Measurements from ENCODE around the gene MTMR11.
A peak's percentile ranks its signal among the peaks of the same experiment; 100 is the strongest.
"Not testable (repeated sequence)": the region's sequence is repeated elsewhere in the genome, so short reads cannot be mapped to it uniquely, and the experiment has no call there.

Gene MTMR11

GRCh38 chr1:149942885-149943284 lies 6.2 kb upstream of the MTMR11 start:
- no peaks in the 10 kb centered on the region for H3K9me2 ChIP-seq (replicated peaks; ENCODE audit: insufficient read depth, low read length)
- 0 out of 2 replicates have a peak, but pooled peaks cover 3% of the 10 kb centered on the region for H3K36me3 ChIP-seq (replicated peaks; ENCODE audit: insufficient read depth, low read length)
- H3K9ac ChIP-seq (ENCODE audit: low read length): no peak overlapping the region
- H3F3A ChIP-seq (ENCODE audit: insufficient read depth, low read length): peaks cover 7% of the 10 kb centered on the region
- no peak overlapping the region for H2AFZ ChIP-seq (ENCODE audit: low read length)
- H3K4me2 ChIP-seq (ENCODE audit: low read depth, low read length): no peak overlapping the region
- H4K20me1 ChIP-seq (ENCODE audit: insufficient read depth, low read length): no peaks in the 10 kb centered on the region
- TF ChIP-seq EZH2phosphoT487 (IDR thresholded peaks at IDR 0.05; ENCODE audit: low read length): no peak
- no peaks in the 10 kb centered on the region for H3K79me2 ChIP-seq (ENCODE audit: low read length)
- H3K9me3 ChIP-seq (replicated peaks; ENCODE audit: insufficient read depth, low read length): no peaks in the 10 kb centered on the region
- no peak overlapping the region for H3K4me3 ChIP-seq (ENCODE audit: low read length)
- H3K27ac ChIP-seq (ENCODE audit: low read length): no peak overlapping the region
- DNase-seq: no peak
- peaks cover 14% of the 10 kb centered on the region for H3K4me1 ChIP-seq (ENCODE audit: low read length)
- no peaks in the 10 kb centered on the region for H3K27me3 ChIP-seq (replicated peaks; ENCODE audit: insufficient read depth, low read length)

GRCh38 chr1:149942207-149942606 lies 5.5 kb upstream of the MTMR11 start:
- Histone ChIP-seq H3K79me2 (ENCODE audit: low read length) (no peaks in the 10 kb centered on the region), H4K20me1 (ENCODE audit: insufficient read depth, low read length) (no peaks in the 10 kb centered on the region), H3K4me2 (ENCODE audit: low read depth, low read length) (no peak overlapping the region), H3K36me3 (replicated peaks; ENCODE audit: insufficient read depth, low read length) (0 out of 2 replicates have a peak, but pooled peaks cover 3% of the 10 kb centered on the region), H3K27me3 (replicated peaks; ENCODE audit: insufficient read depth, low read length) (no peaks in the 10 kb centered on the region), H3K4me1 (ENCODE audit: low read length) (peaks cover 21% of the 10 kb centered on the region), H3K27ac (ENCODE audit: low read length) (no peak overlapping the region), H3K4me3 (ENCODE audit: low read length) (no peak overlapping the region), H3K9ac (ENCODE audit: low read length) (no peak overlapping the region), H3F3A (ENCODE audit: insufficient read depth, low read length) (peaks cover 14% of the 10 kb centered on the region), H3K9me2 (replicated peaks; ENCODE audit: insufficient read depth, low read length) (no peaks in the 10 kb centered on the region), H3K9me3 (replicated peaks; ENCODE audit: insufficient read depth, low read length) (no peaks in the 10 kb centered on the region), H2AFZ (ENCODE audit: low read length) (no peak overlapping the region)
- no peak for DNase-seq
- TF ChIP-seq EZH2phosphoT487 (IDR thresholded peaks at IDR 0.05; ENCODE audit: low read length): no peak

- no peak overlapping the region for H3K4me3 ChIP-seq (ENCODE audit: low read length)
- no peaks in the 10 kb centered on the region for H3K36me3 ChIP-seq (replicated peaks; ENCODE audit: insufficient read depth, low read length)
- no peak overlapping the region for H3K4me2 ChIP-seq (ENCODE audit: low read depth, low read length)
- no peak overlapping the region for H3K9ac ChIP-seq (ENCODE audit: low read length)
- H3K9me2 ChIP-seq (replicated peaks; ENCODE audit: insufficient read depth, low read length): no peaks in the 10 kb centered on the region
- peaks cover 16% of the 10 kb centered on the region for H3F3A ChIP-seq (ENCODE audit: insufficient read depth, low read length)
- no peaks in the 10 kb centered on the region for H3K79me2 ChIP-seq (ENCODE audit: low read length)
- no peak for DNase-seq
- H3K27me3 ChIP-seq (replicated peaks; ENCODE audit: insufficient read depth, low read length): no peaks in the 10 kb centered on the region
- peaks cover 27% of the 10 kb centered on the region for H3K4me1 ChIP-seq (ENCODE audit: low read length)
- no peak for TF ChIP-seq EZH2phosphoT487 (IDR thresholded peaks at IDR 0.05; ENCODE audit: low read length)
- no peak for TF ChIP-seq EZH2 (optimal IDR thresholded peaks at IDR 0.05; ENCODE audit: low read depth, low read length)
- no peak for TF ChIP-seq CTCF (IDR thresholded peaks at IDR 0.05; ENCODE audit: low read length)
- H2AFZ ChIP-seq (ENCODE audit: low read length): no peak overlapping the region
- H4K20me1 ChIP-seq (ENCODE audit: insufficient read depth, low read length): no peaks in the 10 kb centered on the region
- no peaks in the 10 kb centered on the region for H3K9me3 ChIP-seq (replicated peaks; ENCODE audit: insufficient read depth, low read length)
- no peak overlapping the region for H3K27ac ChIP-seq (ENCODE audit: low read length)
Measured at GRCh38 chr1:149940427-149940826, 3.7 kb upstream of the MTMR11 start.

GRCh38 chr1:149938668-149939003 lies 2.0 kb upstream of the MTMR11 start:
- H3K9me3 ChIP-seq (replicated peaks; ENCODE audit: insufficient read depth, low read length); H2AFZ ChIP-seq (ENCODE audit: low read length); H3K36me3 ChIP-seq (replicated peaks; ENCODE audit: insufficient read depth, low read length); H3K9me2 ChIP-seq (replicated peaks; ENCODE audit: insufficient read depth, low read length); H3K4me3 ChIP-seq (ENCODE audit: low read length); H4K20me1 ChIP-seq (ENCODE audit: insufficient read depth, low read length); DNase-seq; H3K9ac ChIP-seq (ENCODE audit: low read length); H3K27me3 ChIP-seq (replicated peaks; ENCODE audit: insufficient read depth, low read length); H3K27ac ChIP-seq (ENCODE audit: low read length); H3K79me2 ChIP-seq (ENCODE audit: low read length): not testable (repeated sequence)
- Histone ChIP-seq H3K4me1 (ENCODE audit: low read length) (peaks cover 27% of the 10 kb centered on the region), H3F3A (ENCODE audit: insufficient read depth, low read length) (peaks cover 16% of the 10 kb centered on the region), H3K4me2 (ENCODE audit: low read depth, low read length) (peak overlapping the region; percentile 18; the same call in 1 of the 2 replicates)

GRCh38 chr1:149937759-149938158 lies 1.1 kb upstream of the MTMR11 start:
- Histone ChIP-seq H3K36me3 (replicated peaks; ENCODE audit: insufficient read depth, low read length) (no peaks in the 10 kb centered on the region), H3F3A (ENCODE audit: insufficient read depth, low read length) (peaks cover 16% of the 10 kb centered on the region), H3K27me3 (replicated peaks; ENCODE audit: insufficient read depth, low read length) (no peaks in the 10 kb centered on the region), H3K4me3 (ENCODE audit: low read length) (peak overlapping the region; percentile 0; the same call in 1 of the 2 replicates), H3K9me3 (replicated peaks; ENCODE audit: insufficient read depth, low read length) (no peaks in the 10 kb centered on the region), H3K79me2 (ENCODE audit: low read length) (no peaks in the 10 kb centered on the region), H3K27ac (ENCODE audit: low read length) (peak overlapping the region; percentile 46; the same call in 1 of the 2 replicates), H2AFZ (ENCODE audit: low read length) (0 out of 2 replicates have a peak overlapping the region, but pooled peaks have one; percentile 1), H4K20me1 (ENCODE audit: insufficient read depth, low read length) (no peaks in the 10 kb centered on the region), H3K4me1 (ENCODE audit: low read length) (peaks cover 27% of the 10 kb centered on the region), H3K4me2 (ENCODE audit: low read depth, low read length) (peak overlapping the region; percentile 28), H3K9ac (ENCODE audit: low read length) (peak overlapping the region; percentile 2; the same call in 1 of the 2 replicates), H3K9me2 (replicated peaks; ENCODE audit: insufficient read depth, low read length) (no peaks in the 10 kb centered on the region)
- TF ChIP-seq CTCF (IDR thresholded peaks at IDR 0.05; ENCODE audit: low read length): no peak
- peak; percentile 85 for DNase-seq

Measured in MM.1S (cell line).